SK-N-SH treated with all-trans-retinoic acid at 6 μM for 48 hours (cell line): Measurements from ENCODE around the gene THBS3.

Source experiments
- ATAC-seq: fragments of 200-7000 bp; cut with Tn5 transposase; 3 replicates; pipeline ENCODE4 v1.9.1; 2020; ENCODE audit warnings: mild to moderate bottlenecking, moderate library complexity
- ARNTL ChIP-seq: fragments of 450-650 bp; formaldehyde crosslinking; IDR thresholded peaks from 2 replicates; pipeline ENCODE4 v1.5.0; 2020; ENCODE audit warnings: low read depth, mild to moderate bottlenecking, moderate library complexity, borderline replicate concordance
- BACH2 ChIP-seq: fragments of 250-450 bp; sonication (Bioruptor Pico); IDR thresholded peaks from 2 replicates; pipeline ENCODE4 v1.9.0; 2021; ENCODE audit warnings: mild to moderate bottlenecking, borderline replicate concordance
- CREB5 ChIP-seq: fragments of 250-450 bp; sonication (Bioruptor Pico); IDR thresholded peaks from 2 replicates; pipeline ENCODE4 v1.5.1; 2020; ENCODE audit warnings: low read depth, mild to moderate bottlenecking, moderate library complexity
- CSDC2 ChIP-seq: fragments of 250-450 bp; sonication (Bioruptor Pico); IDR thresholded peaks from 2 replicates; pipeline ENCODE4 v1.5.0; 2020; ENCODE audit warnings: mild to moderate bottlenecking, moderate library complexity
- CSRNP3 ChIP-seq: fragments of 250-450 bp; sonication (Bioruptor Pico); IDR thresholded peaks from 2 replicates; pipeline ENCODE4 v1.5.1; 2021; ENCODE audit warnings: mild to moderate bottlenecking, moderate library complexity
- ESRRG ChIP-seq: fragments of 250-450 bp; sonication (Bioruptor Pico); IDR thresholded peaks from 2 replicates; pipeline ENCODE4 v1.6.1; 2021; ENCODE audit warnings: mild to moderate bottlenecking
- GLIS3 ChIP-seq: fragments of 250-450 bp; sonication (Bioruptor Pico); IDR thresholded peaks from 2 replicates; pipeline ENCODE4 v1.5.0; 2020; ENCODE audit warnings: mild to moderate bottlenecking, moderate library complexity
- OSR1 ChIP-seq: fragments of 250-450 bp; sonication (Bioruptor Pico); IDR thresholded peaks from 2 replicates; pipeline ENCODE4 v1.8.0; 2022; ENCODE audit warnings: moderate library complexity, mild to moderate bottlenecking, inconsistent platforms
- PATZ1 ChIP-seq: fragments of 250-450 bp; sonication (Bioruptor Pico); IDR thresholded peaks from 2 replicates; pipeline ENCODE4 v1.8.0; 2020; ENCODE audit warnings: mild to moderate bottlenecking, moderate library complexity, borderline replicate concordance
- POU6F1 ChIP-seq: fragments of 250-450 bp; sonication (Bioruptor Pico); IDR thresholded peaks from 2 replicates; pipeline ENCODE4 v1.8.0; 2021; ENCODE audit warnings: low read depth, mild to moderate bottlenecking, moderate library complexity, borderline replicate concordance
- RARB ChIP-seq: fragments of 250-450 bp; sonication (Bioruptor Pico); IDR thresholded peaks from 2 replicates; pipeline ENCODE4 v1.8.0; 2021; ENCODE audit warnings: mild to moderate bottlenecking, moderate library complexity
- SNAI2 ChIP-seq: fragments of 250-450 bp; sonication (Bioruptor Pico); IDR thresholded peaks from 2 replicates; pipeline ENCODE4 v1.5.0; 2020; ENCODE audit warnings: mild to moderate bottlenecking, moderate library complexity
- TCF4 ChIP-seq: fragments of 250-450 bp; sonication (Bioruptor Pico); IDR thresholded peaks from 2 replicates; pipeline ENCODE4 v1.8.0; 2021; ENCODE audit warnings: mild to moderate bottlenecking, moderate library complexity, borderline replicate concordance
- TOX ChIP-seq: fragments of 250-450 bp; sonication (Bioruptor Pico); IDR thresholded peaks from 2 replicates; pipeline ENCODE4 v1.8.0; 2021; ENCODE audit warnings: mild to moderate bottlenecking, moderate library complexity, borderline replicate concordance
- TSHZ2 ChIP-seq: fragments of 250-450 bp; sonication (Bioruptor Pico); IDR thresholded peaks from 2 replicates; pipeline ENCODE4 v1.5.0; 2020; ENCODE audit warnings: mild to moderate bottlenecking, moderate library complexity
- ZFP3 ChIP-seq: fragments of 250-450 bp; sonication (Bioruptor Pico); IDR thresholded peaks from 2 replicates; pipeline ENCODE4 v1.5.0; 2020; ENCODE audit warnings: mild to moderate bottlenecking, moderate library complexity
- ZFP30 ChIP-seq: fragments of 450-650 bp; formaldehyde crosslinking; IDR thresholded peaks from 2 replicates; pipeline ENCODE4 v1.5.0; 2022; ENCODE audit warnings: mild to moderate bottlenecking, moderate library complexity
- ZNF70 ChIP-seq: fragments of 450-650 bp; formaldehyde crosslinking; IDR thresholded peaks from 2 replicates; pipeline ENCODE4 v1.5.0; 2020; ENCODE audit warnings: mild to moderate bottlenecking, moderate library complexity
- ZNF8 ChIP-seq: fragments of 450-650 bp; formaldehyde crosslinking; IDR thresholded peaks from 2 replicates; pipeline ENCODE4 v1.5.0; 2020; ENCODE audit warnings: mild to moderate bottlenecking, moderate library complexity

THBS3 gene

GRCh38 chr1:155172732-155173477, 34.8 kb downstream of the THBS3 start, which contains the start of gene KRTCAP2:
KRTCAP2 (minus strand) TSS chr1:155173304; CDS start chr1:155173224, 80 bp downstream.
- TF ChIP-seq CREB5 (no peak), GLIS3 (CRISPR knock-in tag) (no peak), BACH2 (CRISPR knock-in tag) (no peak), POU6F1 (no peak), ARNTL (CRISPR knock-in tag) (no peak), TOX (CRISPR knock-in tag) (no peak), CSDC2 (CRISPR knock-in tag) (no peak)
- ATAC-seq: peak; percentile 78

- TF ChIP-seq ZNF70 (CRISPR knock-in tag): peak; percentile 91
- TF ChIP-seq GLIS3 (CRISPR knock-in tag): no peak
- ATAC-seq: no peak; the same call in 2 of the 3 replicates
These were observed 35.6 kb downstream of the THBS3 start for GRCh38 chr1:155171836-155172731.

GRCh38 chr1:155170806-155171205, 36.9 kb downstream of the THBS3 start:
- TF ChIP-seq ZNF70 (CRISPR knock-in tag): no peak
- TF ChIP-seq BACH2 (CRISPR knock-in tag): no peak
- TF ChIP-seq PATZ1 (CRISPR knock-in tag): no peak
- TF ChIP-seq ZFP3 (CRISPR knock-in tag): no peak
- no peak for ATAC-seq

- ATAC-seq: no peak
- no peak for TF ChIP-seq ESRRG (CRISPR knock-in tag)
- TF ChIP-seq TOX (CRISPR knock-in tag): no peak
- TF ChIP-seq POU6F1: no peak
- no peak for TF ChIP-seq CSDC2 (CRISPR knock-in tag)
- no peak for TF ChIP-seq GLIS3 (CRISPR knock-in tag)
- TF ChIP-seq SNAI2: no peak
- TF ChIP-seq ZNF8: no peak
- no peak for TF ChIP-seq TCF4 (CRISPR knock-in tag)
- no peak for TF ChIP-seq CREB5
- no peak for TF ChIP-seq BACH2 (CRISPR knock-in tag)
- no peak for TF ChIP-seq ZFP3 (CRISPR knock-in tag)
- TF ChIP-seq ARNTL (CRISPR knock-in tag): no peak
- no peak for TF ChIP-seq RARB
- no peak for TF ChIP-seq CSRNP3 (CRISPR knock-in tag)
- no peak for TF ChIP-seq TSHZ2 (CRISPR knock-in tag)
- TF ChIP-seq OSR1 (CRISPR knock-in tag): no peak
- TF ChIP-seq ZFP30 (CRISPR knock-in tag): no peak
These were observed 37.5 kb downstream of the THBS3 start for GRCh38 chr1:155170101-155170785.
